HG03025 (cell line): ENCODE results near the gene WDR59.
"Not testable (repeated sequence)": the region's sequence is repeated elsewhere in the genome, so short reads cannot be mapped to it uniquely, and the experiment has no call there.

ENCODE experiments used
- ATAC-seq: cut with Tn5 transposase; IDR thresholded peaks from one replicate; pipeline ENCODE4 v1.9.1; 2021; ENCODE audit warnings: mild to moderate bottlenecking, moderate library complexity; ENCODE audit not compliant: unreplicated experiment, low FRiP score

Gene WDR59

DNA sequence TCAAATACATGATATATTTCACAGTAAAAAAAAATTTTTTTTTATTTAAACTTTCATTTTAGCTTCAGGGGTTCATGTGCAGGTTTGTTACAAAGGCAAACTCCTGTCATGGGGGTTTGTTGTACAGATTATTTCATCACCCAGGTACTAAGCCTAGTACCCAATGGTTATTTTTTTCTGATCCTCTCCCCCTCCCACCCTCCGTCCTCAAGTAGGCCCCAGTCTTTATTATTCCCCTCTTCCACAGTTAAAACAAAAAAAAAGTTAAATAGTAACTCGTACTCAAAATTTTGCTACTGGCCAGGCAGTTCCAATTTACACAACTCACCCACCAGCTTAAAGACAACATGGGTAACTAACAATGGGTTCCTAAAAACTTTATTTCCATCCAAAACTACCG is 63.9 kb downstream of the WDR59 start:
- ATAC-seq = no peak

DNA sequence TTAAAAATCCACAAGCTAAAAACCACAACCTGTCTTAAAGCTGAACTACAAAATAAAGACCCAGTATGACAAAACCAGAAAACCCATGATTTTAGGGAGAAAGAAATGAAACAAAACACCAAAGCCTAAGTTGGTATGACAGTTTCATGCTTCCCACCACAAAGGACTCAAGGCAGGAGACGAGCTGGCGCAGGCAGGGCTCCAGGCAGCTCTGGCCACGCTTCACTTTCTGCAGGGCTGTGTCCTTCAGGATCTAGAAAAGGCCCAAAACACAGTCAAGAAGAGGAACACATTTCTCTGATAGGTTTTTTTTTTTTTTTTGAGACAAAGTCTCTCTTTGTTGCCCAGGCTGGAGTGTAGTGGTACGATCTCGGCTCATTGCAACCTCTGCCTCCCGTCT is 75.3 kb downstream of the WDR59 start:
- no peak for ATAC-seq

DNA sequence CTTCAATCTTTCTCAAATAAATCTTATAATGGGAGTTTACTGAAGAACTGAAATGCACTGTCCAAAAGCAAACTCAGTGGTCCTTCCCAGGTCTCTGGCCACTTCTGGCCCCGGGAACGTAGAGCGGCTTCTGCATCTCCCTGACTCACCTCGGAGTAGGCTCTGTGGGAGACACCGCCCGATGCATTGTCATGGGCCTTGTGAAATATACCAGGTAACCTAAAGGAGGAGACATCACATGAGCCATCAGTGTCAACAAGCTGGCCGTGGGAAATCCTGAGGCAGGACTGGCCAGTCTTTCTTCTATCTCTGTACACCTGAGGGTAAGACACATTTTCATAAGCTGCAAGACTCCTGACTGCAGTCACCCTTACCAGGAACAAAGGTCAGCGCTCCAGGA is 76.2 kb downstream of the WDR59 start:
- ATAC-seq = not testable (repeated sequence)

DNA sequence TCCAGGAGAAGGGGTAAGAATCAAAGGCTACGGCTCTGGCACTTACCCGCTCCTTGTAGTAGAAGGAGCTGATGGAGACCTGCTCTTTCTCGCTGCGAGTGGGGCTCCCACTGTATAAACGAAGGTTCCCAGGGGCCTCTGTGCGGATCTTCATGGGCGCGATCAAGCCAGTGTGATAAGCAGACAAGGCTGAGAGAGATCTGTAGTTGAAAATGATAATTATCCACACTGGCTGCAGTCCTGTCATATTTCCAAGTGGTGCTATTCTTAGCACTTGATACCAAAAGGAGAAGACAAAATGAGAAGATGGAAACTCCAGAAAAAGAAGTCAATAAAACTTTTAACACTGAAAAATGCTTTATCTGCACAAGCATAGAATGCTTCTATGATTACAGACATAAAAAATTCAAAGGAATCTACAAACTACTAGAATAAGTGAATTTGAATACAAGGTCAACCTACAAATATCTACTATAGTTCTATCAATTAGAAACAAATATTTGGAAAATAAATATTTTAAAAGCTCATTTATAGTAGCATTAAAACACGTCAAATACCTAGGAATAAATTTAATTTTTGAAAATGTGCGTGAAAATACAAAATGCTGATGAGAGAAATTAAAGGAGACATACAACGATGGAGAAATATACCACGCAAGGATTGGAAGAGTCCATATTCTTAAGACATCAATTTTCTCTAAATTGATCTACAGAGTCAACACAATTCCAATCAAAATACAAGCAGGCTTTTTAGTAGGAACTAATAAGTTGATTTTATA is 80.8 kb downstream of the WDR59 start:
- ATAC-seq = no peak

DNA sequence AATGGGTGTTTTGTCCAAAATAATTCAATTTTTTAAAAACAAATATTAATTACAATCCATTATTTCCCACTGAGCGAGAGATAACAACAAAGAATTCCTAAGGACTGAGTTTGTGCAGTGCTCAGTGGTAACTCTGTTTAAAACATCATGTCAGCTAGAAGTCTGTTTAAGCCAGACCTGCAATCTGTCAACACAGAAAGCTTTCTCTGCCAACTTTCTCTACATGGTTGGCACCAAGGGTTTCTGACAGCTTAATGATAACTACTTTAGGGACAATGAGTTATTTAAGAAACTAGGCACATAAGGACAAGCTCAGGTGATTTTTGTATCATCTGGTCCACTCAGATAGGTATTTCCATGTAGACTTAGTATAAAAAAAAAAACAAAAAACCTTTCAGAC is 81.8 kb downstream of the WDR59 start:
- no peak for ATAC-seq

DNA sequence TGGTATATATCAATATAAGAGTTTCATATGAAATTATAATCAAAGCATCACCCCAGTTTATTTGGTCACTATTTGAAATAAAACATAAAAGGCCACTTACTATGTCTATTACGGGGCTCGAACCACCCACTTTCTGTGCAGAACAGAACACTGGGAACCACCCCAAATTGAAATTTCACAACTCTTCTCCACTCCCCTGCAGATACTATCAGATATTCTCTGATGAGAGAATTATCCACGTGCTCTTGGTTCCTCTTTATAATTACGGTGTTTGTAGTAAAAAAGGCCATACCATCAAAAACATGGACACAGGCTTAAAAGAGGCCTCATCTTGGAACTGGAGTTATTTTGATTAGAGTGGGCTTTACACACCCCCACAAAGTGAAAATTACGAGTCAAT is 82.8 kb downstream of the WDR59 start:
- no peak for ATAC-seq

DNA sequence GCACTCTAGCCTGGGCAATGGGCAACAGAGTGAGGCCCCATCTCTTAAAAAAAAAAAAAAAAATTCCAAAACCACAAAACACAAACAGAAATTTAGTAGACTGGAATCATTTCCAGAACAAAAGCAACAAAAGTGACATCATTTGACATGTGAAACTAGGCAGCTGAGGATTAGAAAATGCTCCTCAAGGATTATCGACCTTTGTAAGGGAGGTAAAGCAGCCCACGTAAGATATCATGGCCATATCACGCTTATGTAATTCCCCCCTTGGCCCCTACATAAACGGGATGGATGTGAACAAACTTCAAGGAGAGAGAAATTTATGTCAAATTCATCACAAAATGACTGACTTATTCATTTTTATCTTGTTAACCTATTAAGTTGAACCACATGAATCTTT is 83.3 kb downstream of the WDR59 start:
- ATAC-seq = no peak

DNA sequence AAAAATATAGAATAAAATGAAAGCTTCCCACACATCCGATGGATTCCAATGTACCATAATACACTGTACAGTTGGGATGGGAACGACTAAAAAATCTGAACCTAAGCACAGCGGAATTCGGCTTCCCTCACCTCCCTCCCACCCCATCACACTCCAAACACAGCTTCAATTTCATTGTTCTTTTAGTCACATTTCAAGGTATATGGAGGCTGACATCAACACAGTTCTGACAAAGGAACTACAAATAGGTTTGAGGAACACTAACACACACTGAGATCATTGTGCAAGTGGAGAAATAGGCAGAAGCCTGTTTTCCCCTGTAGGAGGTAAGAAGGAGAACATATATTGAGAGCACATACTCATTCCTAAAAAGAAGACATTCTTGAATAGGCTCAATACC is 85.1 kb downstream of the WDR59 start:
- ATAC-seq = no peak

DNA sequence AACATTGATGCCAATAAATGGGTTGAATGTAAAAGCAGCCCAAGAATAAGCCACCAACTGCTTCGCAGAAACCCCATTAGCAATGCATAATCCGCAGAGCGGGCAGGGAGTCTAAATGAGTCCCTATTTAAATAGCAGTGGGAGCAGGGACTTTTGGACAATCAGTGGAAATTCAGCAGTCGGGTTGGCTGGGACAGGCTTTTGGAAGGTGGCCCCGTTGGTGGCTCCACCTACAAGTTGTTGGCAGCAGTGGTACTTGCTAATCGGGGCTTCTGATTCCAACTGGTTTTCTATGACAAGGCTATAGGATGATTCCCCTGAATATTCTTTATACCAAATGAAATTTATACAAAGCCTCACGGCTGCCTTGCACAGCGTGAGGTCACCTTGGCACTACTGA is 86.3 kb downstream of the WDR59 start:
- no peak for ATAC-seq

DNA sequence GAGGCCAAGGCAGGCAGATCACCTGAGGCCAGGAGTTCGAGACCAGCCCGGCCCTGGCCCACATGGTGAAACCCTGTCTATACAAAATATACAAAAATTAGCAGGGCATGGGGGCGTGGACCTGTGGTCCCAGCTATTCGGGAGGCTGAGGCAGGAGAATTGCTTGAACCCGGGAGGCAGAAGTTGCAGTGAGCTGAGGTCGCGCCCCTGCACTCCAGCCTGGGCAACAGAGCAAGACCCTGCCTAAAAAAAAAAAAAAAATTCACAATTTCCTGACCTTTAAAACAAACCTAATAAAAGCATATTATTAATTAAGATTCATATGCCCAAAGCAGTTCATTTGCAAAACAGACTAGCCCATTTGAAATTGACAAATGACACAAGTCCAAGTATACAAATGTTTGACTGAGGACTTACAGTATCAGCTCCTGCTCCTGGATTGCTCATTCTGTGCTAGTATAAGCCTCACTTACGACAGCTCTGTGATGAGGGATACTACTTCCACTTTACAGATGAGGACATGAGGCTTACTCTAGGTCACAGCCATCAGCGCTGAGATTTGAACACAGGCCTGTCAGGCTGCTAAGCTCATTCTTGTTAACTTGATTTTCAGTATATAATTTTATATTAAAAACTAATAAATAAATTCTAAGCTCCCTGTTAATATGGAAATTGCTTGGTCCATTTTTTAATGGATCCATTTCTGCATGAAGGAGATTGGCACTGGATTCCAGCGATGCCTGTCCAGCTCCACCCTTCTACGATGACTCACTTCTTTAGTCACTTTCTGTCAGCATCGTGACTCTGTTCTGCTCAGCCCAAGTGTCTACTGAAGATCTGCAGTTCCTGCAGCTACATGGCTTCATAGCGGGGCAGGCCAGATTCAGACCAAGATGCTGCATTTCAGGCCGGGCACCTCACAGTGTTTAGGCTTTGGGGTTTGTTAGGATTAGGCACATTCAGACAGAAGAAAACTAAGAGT is 88.2 kb downstream of the WDR59 start:
- ATAC-seq = no peak

DNA sequence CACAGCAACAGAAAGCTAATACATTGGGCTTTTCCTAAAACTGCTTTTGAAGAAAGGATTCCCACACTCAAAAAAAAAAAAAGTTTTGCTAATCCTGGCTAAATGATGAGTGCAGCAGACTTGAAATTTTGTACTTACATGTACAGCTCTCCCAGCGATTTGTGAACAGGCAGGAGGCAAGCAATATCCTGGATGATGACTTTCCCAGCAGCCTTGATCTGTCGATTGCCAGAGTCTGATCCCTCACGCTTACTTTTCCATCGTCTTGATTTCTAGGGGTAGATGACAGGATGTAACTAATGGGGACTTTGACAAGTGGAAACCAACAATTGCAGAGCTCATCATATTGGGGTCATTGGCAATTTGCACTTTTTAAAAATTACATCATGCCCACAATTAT is 91.4 kb downstream of the WDR59 start:
- no peak for ATAC-seq

DNA sequence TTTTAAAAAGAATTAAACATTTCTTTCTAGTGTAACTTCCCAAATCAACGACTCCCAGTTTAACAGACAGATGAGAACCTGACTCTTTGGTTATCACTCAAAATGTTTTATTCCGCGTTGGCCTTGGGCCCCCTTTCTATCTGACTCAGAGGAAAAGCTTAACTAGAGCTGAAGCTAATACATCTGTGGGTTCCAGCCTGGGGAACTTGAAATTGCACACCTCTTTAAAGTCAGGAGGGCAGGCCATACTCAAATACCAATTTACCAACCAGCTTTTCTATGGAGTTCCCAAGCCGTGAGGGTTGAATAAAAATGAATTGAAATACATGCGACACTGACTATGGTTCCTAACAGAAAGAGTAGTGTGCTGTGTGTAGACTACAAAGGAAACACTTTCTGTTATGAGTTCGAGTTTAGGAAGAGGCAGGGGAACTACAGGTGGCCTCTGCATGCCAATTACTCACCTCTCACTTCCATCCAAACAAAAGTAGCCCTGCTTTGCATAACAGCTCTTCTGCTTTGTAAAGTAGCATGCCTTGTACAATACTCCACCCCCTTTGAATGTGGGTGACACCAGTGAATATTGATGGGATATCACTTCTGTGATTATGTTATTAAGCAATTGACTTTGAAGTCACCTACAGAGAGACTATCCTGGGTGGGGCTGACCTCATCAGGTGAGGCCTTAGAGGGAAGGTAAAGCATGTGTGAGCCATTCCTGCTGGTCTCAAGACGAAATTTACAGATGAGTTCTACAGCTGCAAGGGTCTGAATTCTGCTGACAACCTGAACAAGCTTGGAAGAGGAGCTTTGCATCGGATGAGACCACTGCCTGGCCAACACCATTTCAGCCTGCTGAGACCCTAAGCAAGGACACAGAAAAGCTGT is 92.1 kb downstream of the WDR59 start:
- ATAC-seq = no peak

DNA sequence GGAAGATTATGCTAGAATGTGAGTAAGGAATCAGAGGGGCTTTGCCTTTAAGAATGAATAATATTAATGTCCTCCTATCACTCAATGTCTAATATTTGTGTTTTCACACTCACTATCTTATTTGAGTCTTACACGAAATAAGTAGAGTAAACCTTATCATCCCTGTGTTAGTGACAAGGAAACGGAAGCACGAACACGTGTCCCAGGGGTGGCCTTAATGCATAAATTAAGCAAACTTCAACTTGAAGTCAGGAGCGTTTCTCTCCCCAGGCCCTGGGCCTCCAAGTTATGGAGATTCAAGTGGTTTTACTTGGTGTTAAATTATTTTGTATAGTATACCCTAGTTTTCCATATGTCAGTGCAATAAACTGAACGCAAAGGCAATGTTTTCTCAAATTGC is 96.0 kb downstream of the WDR59 start:
- ATAC-seq = no peak

DNA sequence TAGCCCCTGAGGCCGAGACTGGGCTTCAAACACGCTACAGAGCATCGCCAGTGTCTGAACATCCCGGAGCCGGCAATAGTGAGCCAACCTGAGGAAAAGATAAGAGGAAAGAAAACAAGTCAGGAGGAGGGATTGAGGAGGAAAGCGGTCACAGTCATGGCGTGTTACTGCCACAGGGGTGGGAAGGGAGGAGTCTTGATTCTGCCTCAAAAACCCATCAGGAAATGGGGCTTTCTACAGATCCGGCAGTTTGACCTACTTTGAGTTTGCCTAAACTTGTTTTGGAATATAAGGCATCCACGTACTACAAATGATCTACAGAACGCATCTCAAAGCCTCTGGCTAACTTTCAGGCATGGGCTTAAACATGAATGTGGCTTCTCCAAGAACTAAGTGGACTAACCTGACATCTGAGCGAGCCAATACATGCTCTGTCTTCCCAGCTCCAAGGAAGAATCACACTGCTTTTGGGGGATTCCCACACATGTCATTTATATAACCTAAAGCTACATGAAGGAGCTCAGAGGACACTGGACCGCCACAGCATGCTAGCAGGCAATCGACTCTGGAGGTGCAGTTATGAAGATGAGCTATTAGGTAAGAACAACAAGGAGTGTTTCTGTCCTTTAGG is 96.6 kb downstream of the WDR59 start:
- ATAC-seq = no peak

DNA sequence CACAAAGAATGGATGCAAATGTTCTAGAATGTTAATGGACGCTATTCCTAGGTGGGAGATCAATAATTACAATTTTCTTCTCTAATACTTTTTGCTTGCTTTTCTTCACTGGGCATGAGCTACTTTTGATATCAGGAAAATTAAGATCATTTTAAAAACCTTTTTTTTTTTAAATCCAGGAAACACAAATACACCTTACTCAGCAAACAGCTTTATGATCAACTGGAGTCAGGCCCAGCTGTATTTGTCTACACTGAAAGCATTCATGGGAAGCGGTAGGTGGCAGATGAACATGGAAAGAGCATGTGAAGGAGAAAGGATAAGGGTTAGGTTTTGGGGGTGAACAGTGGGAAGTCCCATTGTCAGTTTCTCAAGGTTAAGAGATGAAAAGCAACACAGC is 97.8 kb downstream of the WDR59 start:
- no peak for ATAC-seq

DNA sequence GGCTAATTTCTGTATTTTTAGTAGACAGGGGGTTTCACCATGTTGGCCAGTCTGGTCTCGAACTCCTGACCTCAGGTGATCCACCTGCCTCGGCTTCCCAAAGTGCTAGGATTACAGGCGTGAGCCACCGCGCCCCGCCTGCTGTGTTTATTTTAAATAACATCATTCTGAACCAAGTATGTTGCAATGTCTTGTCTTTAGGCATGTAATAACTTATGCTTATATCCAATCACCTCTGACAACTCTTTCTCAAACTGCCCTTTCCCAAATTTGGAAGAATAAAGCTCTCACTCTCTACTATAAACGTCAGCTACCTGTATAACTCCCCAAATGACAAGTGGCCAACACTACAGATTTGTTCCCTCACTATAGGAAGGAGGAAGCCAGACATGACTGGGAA is 107.2 kb downstream of the WDR59 start:
- ATAC-seq = no peak

DNA sequence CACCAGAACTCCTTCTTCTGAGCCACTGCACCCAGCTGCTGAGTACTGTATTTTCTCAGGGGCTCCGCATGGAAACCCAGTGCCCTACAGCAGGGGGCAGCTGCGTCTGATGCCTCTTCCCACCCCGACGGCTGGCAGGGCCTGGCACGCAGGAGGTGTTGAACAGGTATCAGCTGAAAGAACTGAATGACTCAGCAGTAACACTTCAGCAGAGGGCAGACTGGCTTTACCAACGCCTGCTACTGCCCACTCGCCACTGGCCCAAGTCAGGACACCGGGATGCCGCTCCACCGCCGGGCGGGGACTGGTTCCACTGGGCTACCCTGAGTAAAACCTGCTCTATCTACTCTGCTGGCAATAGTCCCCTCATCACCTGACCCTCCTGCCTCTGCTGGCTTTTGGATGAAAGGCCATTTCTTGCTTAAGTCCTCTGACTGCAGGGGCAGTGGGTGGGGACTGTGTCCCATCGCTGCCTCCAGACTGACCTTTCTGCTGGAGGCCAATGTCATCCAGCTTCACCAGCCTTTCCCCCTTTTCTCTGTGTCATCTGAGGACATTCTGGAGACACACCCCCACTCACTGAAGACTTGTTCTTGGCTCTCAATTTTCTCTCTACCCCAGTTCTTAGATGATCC is 109.9 kb downstream of the WDR59 start:
- ATAC-seq = no peak

DNA sequence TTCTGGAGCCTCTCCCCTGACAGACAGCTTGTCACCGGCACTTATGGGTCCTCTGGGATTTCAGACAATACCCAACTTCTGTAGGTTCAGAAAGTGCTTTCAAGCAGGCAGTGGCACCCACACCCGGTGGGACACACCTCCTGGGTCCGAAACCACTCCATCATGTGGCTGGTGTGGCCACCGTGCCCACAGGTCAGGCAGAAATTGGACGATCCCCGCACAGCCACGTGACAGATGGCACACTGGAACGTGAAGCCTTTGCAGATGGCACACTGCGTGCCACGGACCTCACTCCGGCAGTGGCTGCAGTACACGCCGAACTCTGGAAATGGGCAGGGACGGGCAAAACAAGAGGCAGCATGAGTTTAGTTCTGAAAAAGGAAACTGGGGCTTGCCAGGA is 110.8 kb downstream of the WDR59 start:
- ATAC-seq = no peak

DNA sequence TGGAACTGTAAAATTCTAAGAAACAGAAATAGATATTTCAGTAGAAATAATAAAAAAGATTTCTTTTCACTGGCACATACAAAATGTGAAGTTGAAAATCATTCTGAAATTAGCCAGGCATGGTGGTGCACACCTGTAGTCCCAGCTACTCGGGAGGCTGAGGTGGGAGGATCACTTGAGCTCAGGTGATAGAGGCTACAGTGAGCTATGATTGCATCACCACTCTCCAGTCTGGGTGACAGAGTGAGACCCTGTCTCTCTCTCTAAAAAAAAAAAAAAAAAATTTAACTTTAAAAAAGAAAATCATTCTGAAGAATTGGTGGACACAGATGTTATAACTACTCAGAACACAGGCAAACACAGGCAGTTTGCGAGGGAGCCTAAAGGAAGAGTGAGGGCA is 112.6 kb downstream of the WDR59 start:
- no peak for ATAC-seq

DNA sequence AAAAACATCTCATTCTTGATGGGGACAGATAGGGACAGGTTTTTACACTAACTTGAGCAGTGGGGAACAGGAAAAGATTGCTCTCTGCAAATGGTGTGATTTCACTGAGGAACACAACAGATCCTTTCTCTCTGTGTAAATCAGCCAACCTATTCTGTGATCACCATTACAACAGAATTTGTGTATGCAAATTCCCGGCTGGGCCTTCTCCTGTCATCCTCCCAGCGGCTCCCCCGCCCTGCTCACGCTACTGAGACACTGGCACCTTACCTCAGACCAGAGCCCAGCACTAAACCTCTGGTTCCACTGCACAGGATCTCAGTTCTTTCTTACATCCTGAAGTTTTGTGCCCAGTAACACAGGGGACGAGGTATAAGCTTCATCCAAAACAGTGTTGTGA is 113.3 kb downstream of the WDR59 start:
- no peak for ATAC-seq
